Fibroblast of lung (primary cell): ENCODE data around the gene GGPS1. TPM values are rescaled to one million over a fixed set of nuclear protein-coding genes. Genes with fewer than 3 reads are reported as not detected.
A peak's percentile ranks its signal among the peaks of the same experiment; 100 is the strongest.

Experiments used
- DNase-seq, 2 donors: peaks; one replicate each; pipeline versions ENCODE4 v3.0.0 to v3.0.0-alpha.2; 2010; ENCODE audit warnings: low read depth in 2 of 2
- H2AFZ ChIP-seq: 2 replicates; pipeline ENCODE4 v1.5.1; 2012; ENCODE audit warnings: low read length, control low read depth, inconsistent platforms
- H3K27ac ChIP-seq: 2 replicates; pipeline ENCODE4 v1.5.1; 2011; ENCODE audit warnings: low read length, control low read depth; ENCODE audit not compliant: insufficient read depth
- H3K27me3 ChIP-seq: 2 replicates; pipeline ENCODE4 v1.5.1; 2011; ENCODE audit warnings: mild to moderate bottlenecking, low read length; ENCODE audit not compliant: control insufficient read depth, insufficient read depth
- H3K36me3 ChIP-seq: 2 replicates; pipeline ENCODE4 v1.5.1; 2011; ENCODE audit warnings: low read length; ENCODE audit not compliant: control insufficient read depth, insufficient read depth
- H3K4me1 ChIP-seq: 2 replicates; pipeline ENCODE4 v1.5.1; 2011; ENCODE audit warnings: low read length; ENCODE audit not compliant: control insufficient read depth, insufficient read depth; ENCODE audit errors: extremely low read depth
- H3K4me2 ChIP-seq: 2 replicates; pipeline ENCODE4 v1.5.1; 2011; ENCODE audit warnings: low read length, control low read depth; ENCODE audit not compliant: insufficient read depth; ENCODE audit errors: extremely low read depth
- H3K4me3 ChIP-seq, 4 experiments: fragments of 200-600 bp in 1 of 4; sonication (generic) in 1 of 4; replicated peaks in 1 of 4; 2 replicates each; pipeline ENCODE4 v1.5.1; 2011 to 2016; ENCODE audit warnings: low read length in 4 of 4, low read depth in 3 of 4, mild to moderate bottlenecking in 3 of 4, control low read depth in 2 of 4, inconsistent platforms in 1 of 4, mixed read lengths in 1 of 4; ENCODE audit not compliant: insufficient read depth in 1 of 4; ENCODE audit errors: control extremely low read depth in 1 of 4
- H3K79me2 ChIP-seq: 2 replicates; pipeline ENCODE4 v1.5.1; 2012; ENCODE audit warnings: mild to moderate bottlenecking, low read length, inconsistent platforms; ENCODE audit not compliant: control insufficient read depth, insufficient read depth
- H3K9ac ChIP-seq: 2 replicates; pipeline ENCODE4 v1.5.1; 2011; ENCODE audit warnings: mild to moderate bottlenecking, low read length, control low read depth; ENCODE audit not compliant: insufficient read depth
- H3K9me3 ChIP-seq: 2 replicates; pipeline ENCODE4 v1.5.1; 2012; ENCODE audit warnings: low read depth, low read length; ENCODE audit not compliant: control insufficient read depth, insufficient read depth
- H4K20me1 ChIP-seq: 2 replicates; pipeline ENCODE4 v1.5.1; 2011; ENCODE audit warnings: low read length; ENCODE audit not compliant: control insufficient read depth, insufficient read depth; ENCODE audit errors: extremely low read depth
- CTCF ChIP-seq, 2 donors: IDR thresholded peaks in 1 of 2; conservative IDR thresholded peaks in 1 of 2; 1 replicate in 1 of 2; 2 replicates in 1 of 2; pipeline ENCODE4 v1.5.1; 2011 to 2012; ENCODE audit warnings: low read length in 2 of 2, control low read depth in 1 of 2, inconsistent platforms in 1 of 2, low read depth in 1 of 2, mild to moderate bottlenecking in 1 of 2
- EZH2 ChIP-seq: IDR thresholded peaks from 2 replicates; pipeline ENCODE4 v1.5.1; 2012; ENCODE audit warnings: low read length, control low read depth, mild to moderate bottlenecking; ENCODE audit errors: missing control alignments
- polyA plus RNA-seq, 2 donors: library from polyadenylated mRNA; depleted of rRNA in 1 of 2; stranded (reverse) in 1 of 2; unstranded in 1 of 2; fragments of >200 nt; gene quantifications; 2 replicates each; pipeline ENCODE4 v1.2.1, GENCODE V29; 2011 to 2012; ENCODE audit warnings: missing spikeins in 1 of 2
- total RNA-seq: library from RNA; depleted of rRNA; stranded (reverse); fragments of >200 nt; gene quantifications from 2 replicates; pipeline ENCODE4 v1.2.1, GENCODE V29; 2014

Gene GGPS1
- total and polyA plus RNA-seq, 2 donors (not counting 1 experiment from before 2014, with no cell fraction given) = 24.3 to 37.5 TPM

DNA sequence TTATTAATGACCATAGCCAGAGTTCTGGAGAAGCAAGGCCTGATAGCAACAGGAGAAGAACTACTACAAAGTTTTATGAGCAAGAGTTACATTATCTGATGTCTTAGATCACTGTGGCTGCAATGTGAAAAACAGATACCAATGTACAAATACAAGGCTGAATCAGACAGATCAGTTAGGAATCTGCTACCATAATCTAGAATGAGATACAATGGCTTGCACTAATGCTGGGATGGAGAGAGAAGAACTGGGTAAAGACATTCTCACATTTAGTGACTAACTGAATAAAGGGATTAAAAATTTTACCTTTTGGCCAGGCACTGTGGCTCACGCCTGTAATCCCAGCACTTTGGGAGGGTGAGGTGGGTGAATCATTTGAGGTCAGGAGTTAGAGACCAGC, 41.7 kb upstream of the GGPS1 start:
- Histone ChIP-seq H3K4me1 (no peaks in the 10 kb centered on the region), H2AFZ (no peak overlapping the region), H3K4me3 (no peak overlapping the region), H3K36me3 (no peaks in the 10 kb centered on the region), H3K27me3 (no peaks in the 10 kb centered on the region), H3K9ac (no peak overlapping the region), H3K9me3 (no peaks in the 10 kb centered on the region), H3K27ac (no peak overlapping the region), H3K79me2 (peaks cover 81% of the 10 kb centered on the region), H3K4me2 (no peak overlapping the region), H4K20me1 (no peaks in the 10 kb centered on the region)
- DNase-seq = peak in 1 of 2 donors; percentile 25
- no peak for TF ChIP-seq CTCF (conservative IDR thresholded peaks at IDR 0.05 in 1 of 2, IDR thresholded peaks at IDR 0.05 in 1 of 2; ENCODE audit: low read depth in 1 of 2, low read length in 2 of 2)
- TF ChIP-seq EZH2 = no peak

DNA sequence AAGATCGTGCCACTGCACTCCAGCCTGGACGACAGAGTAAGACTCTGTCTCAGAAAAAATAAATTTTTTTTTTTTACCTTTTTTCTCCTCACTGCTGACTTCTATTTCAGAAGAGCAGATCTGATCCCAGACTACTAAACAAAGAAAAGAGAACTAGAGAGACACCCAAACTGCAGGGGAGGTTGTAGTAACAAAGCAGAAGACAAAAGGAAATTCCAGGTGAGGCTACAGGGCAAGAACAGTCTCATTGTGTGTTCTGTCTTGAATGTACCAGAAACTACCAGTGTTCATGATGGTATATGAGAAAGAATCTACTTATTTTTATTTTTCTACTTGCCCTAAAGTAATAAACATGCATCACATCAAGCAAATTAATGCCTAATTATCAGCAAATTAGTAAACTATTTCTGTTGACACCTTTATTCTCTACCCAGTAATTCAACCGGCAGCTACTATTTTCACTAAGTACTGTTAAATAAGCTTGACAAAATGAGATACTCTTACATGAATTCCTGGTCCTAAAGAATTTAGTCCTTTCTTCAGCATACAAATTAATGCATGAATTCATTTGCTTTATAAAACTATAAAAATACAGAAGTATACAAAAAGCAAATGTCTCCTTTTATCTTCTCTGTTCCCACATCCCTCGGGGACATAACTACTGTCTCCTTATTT, 41.0 kb upstream of the GGPS1 start:
- Histone ChIP-seq H4K20me1 (peaks cover 2% of the 10 kb centered on the region), H3K4me2 (no peak overlapping the region)

More for the DNA sequence above, 41.0 kb upstream of the GGPS1 start:
- Histone ChIP-seq H3K27me3 (no peaks in the 10 kb centered on the region), H3K36me3 (no peaks in the 10 kb centered on the region), H3K4me3 (no peak overlapping the region), H3K4me1 (no peaks in the 10 kb centered on the region), H2AFZ (no peak overlapping the region), H3K9ac (no peak overlapping the region), H3K27ac (no peak overlapping the region), H3K79me2 (peaks cover 82% of the 10 kb centered on the region), H3K9me3 (no peaks in the 10 kb centered on the region)
- no peak for TF ChIP-seq EZH2
- TF ChIP-seq CTCF (conservative IDR thresholded peaks at IDR 0.05 in 1 of 2, IDR thresholded peaks at IDR 0.05 in 1 of 2; ENCODE audit: low read depth in 1 of 2, low read length in 2 of 2) = no peak
- no peak for DNase-seq
